Heart right ventricle (tissue), 16 donors: ENCODE measurements around the gene WWOX. TPM values are rescaled to one million over a fixed set of nuclear protein-coding genes. Genes with fewer than 3 reads are reported as not detected.

ENCODE experiments used
- ATAC-seq, 8 donors: fragments of 200-7000 bp; cut with Tn5 transposase; one replicate each; pipeline ENCODE4 v1.9.1; 2020; ENCODE audit warnings: mild to moderate bottlenecking in 8 of 8, moderate library complexity in 8 of 8, moderate number of reproducible peaks in 1 of 8
- DNase-seq, 2 donors: peaks; one replicate each; pipeline ENCODE4 v3.0.0-alpha.2; 2020
- H3K27ac ChIP-seq, 10 donors: fragments of 200-600 bp; sonication (generic) in 2 of 10; one replicate each; pipeline versions ENCODE4 v1.5.0 to v1.8.0; 2020 to 2022; ENCODE audit warnings: mild to moderate bottlenecking in 3 of 10
- H3K27me3 ChIP-seq, 7 donors: fragments of 200-600 bp; one replicate each; pipeline ENCODE4 v1.8.0; 2021 to 2022; ENCODE audit warnings: mild to moderate bottlenecking in 2 of 7
- H3K36me3 ChIP-seq, 9 donors: fragments of 200-600 bp; sonication (generic) in 1 of 9; one replicate each; pipeline versions ENCODE4 v1.5.0 to v1.8.0; 2020 to 2022; ENCODE audit warnings: mild to moderate bottlenecking in 2 of 9
- H3K4me1 ChIP-seq, 9 donors: fragments of 200-600 bp; sonication (generic) in 1 of 9; one replicate each; pipeline versions ENCODE4 v1.5.0 to v1.8.0; 2020 to 2022; ENCODE audit warnings: mild to moderate bottlenecking in 4 of 9
- H3K4me3 ChIP-seq, 10 donors: fragments of 200-600 bp; sonication (generic) in 2 of 10; one replicate each; pipeline versions ENCODE4 v1.5.0 to v1.8.0; 2020 to 2022; ENCODE audit warnings: mild to moderate bottlenecking in 7 of 10, moderate library complexity in 2 of 10
- H3K9me3 ChIP-seq, 11 donors: fragments of 200-600 bp in 10 of 11; sonication (generic) in 2 of 11; one replicate each; pipeline versions ENCODE4 v1.5.0 to v1.8.0; 2013 to 2022; ENCODE audit warnings: mild to moderate bottlenecking in 2 of 11, control low read depth in 1 of 11, moderate library complexity in 1 of 11
- CTCF ChIP-seq, 9 donors: fragments of 200-600 bp; sonication (generic) in 2 of 9; IDR thresholded peaks; one replicate each; pipeline versions ENCODE4 v1.5.0 to v1.8.0; 2021 to 2022; ENCODE audit warnings: antibody characterized with exemption in 9 of 9, mild to moderate bottlenecking in 5 of 9, moderate library complexity in 1 of 9
- WGBS, 2 donors: extraction: QIAGEN DNeasy Blood & Tissue Kit; methylation state at CpG; one replicate each; pipeline ENCODE4 v1.1.7; 2013; ENCODE audit warnings: inconsistent platforms in 1 of 2; 5-methylcytosine and 5-hydroxymethylcytosine counted together
- intact Hi-C, 10 donors: fragments of 100-400 bp; cut with DNase I; formaldehyde crosslinking; loops; one replicate each; pipeline versions ENCODE4 v1.11.1 to v1.14.2; 2022
- polyA plus RNA-seq, 2 donors: library from polyadenylated mRNA; stranded (reverse); fragments of 200-250 nt; gene quantifications; one replicate each; pipeline ENCODE4 v1.2.3, GENCODE V29; 2013
- total RNA-seq, 10 donors: library from RNA; stranded (reverse); fragmentation: NEBNext Ultra II Directional in 3 of 10; extraction: Animal tissue kit (Norgen Biotek cat#: 25700) in 3 of 10; gene quantifications; one replicate each; pipeline versions ENCODE4 v1.2.1 to v1.2.4, GENCODE V29; 2021 to 2023
- donor health status: Arrhythmogenic right ventricular cardiomyopathy.
- donor health status: ischemic (EF 13 %, LVEDD 7.1; RV severe dilation, severe dysfunction).
- donor health status: healthy with polysubstance abuse.
- donor health status: DM: no; HTN: yes; CAD: no.
- donor health status: DM: no; HTN: no; CAD: no.
- donor health status: ischemic (EF 25% LVEDD 6.9; RV normal size, moderate dysfunction).
- donor health status: ischemic (EF 25% LVEDD 5.7; RV mildly dilated, moderate dysfunction).
- donor health status: healthy.
- donor health status: DM: yes; HTN: yes; CAD: no.
- donor health status: Ischemic cardiomyopathy.
- donor health status: ischemic (EF 35%, LVEDD 5.7; RV mildly dilated, moderate dysfunction).
- donor health status: nonischemic (EF 11% LVEDD 7.7; RV severe dilation, severe dysfunction).
- donor health status: DM: yes; HTN: yes; CAD: no.
- donor health status: PGD.
- donor health status: ischemic (EF 29% LVEDD 5.4; RV normal size, mild dysfunction).
- donor health status: nonischemic (EF 23%, LVEDD 6.1; RV moderate dilation, normal function).

Gene WWOX
- total and polyA plus RNA-seq, 12 donors: 4.9 to 15.0 (median 9.9) TPM

GRCh38 chr16:78256686-78257375, 157.4 kb downstream of the WWOX start:
- Histone ChIP-seq H3K9me3 (no peaks in the 10 kb centered on the region), H3K27me3 (no peaks in the 10 kb centered on the region), H3K4me3 (no peak overlapping the region), H3K4me1 (no peaks in the 10 kb centered on the region), H3K27ac (no peak overlapping the region), H3K36me3 (no peaks in the 10 kb centered on the region)
- no peak for TF ChIP-seq CTCF (IDR thresholded peaks at IDR 0.05)
- whole genome bisulfite sequencing, 2 donors: 93 to 95% methylated on average over 7 of the region's 7 CpGs
- DNase-seq: no peak
- intact Hi-C loops: no loop called here
- no peak for ATAC-seq

- no peaks in the 10 kb centered on the region for H3K9me3 ChIP-seq
- DNase-seq (no peak), ATAC-seq (no peak)
- H3K27ac ChIP-seq: no peak overlapping the region
- TF ChIP-seq CTCF (IDR thresholded peaks at IDR 0.05): no peak
- WGBS, 2 donors: 83 to 87% methylated on average over 8 of the region's 8 CpGs
- no peaks in the 10 kb centered on the region for H3K4me1 ChIP-seq
- no peak overlapping the region for H3K4me3 ChIP-seq
- H3K36me3 ChIP-seq: no peaks in the 10 kb centered on the region
- no peaks in the 10 kb centered on the region for H3K27me3 ChIP-seq
- intact Hi-C loops: no loop called here
Observed at GRCh38 chr16:78257376-78257728, 157.9 kb downstream of the WWOX start.

- Histone ChIP-seq H3K27me3 (no peaks in the 10 kb centered on the region), H3K36me3 (no peaks in the 10 kb centered on the region), H3K27ac (no peak overlapping the region), H3K4me3 (no peak overlapping the region), H3K9me3 (no peaks in the 10 kb centered on the region), H3K4me1 (no peaks in the 10 kb centered on the region)
- DNase-seq: no peak
- intact Hi-C loops: no loop called here
- ATAC-seq: peak in 1 of 8 donors; percentile 58
- 63 to 69% methylated on average over 9 of the region's 9 CpGs for WGBS, 2 donors
- no peak for TF ChIP-seq CTCF (IDR thresholded peaks at IDR 0.05)
Observed at GRCh38 chr16:78258375-78259065, 159.1 kb downstream of the WWOX start.

GRCh38 chr16:78259873-78260272, 160.4 kb downstream of the WWOX start:
- 52 to 81% methylated on average over 5 of the region's 5 CpGs for WGBS, 2 donors
- DNase-seq (no peak), ATAC-seq (no peak)
- Histone ChIP-seq H3K9me3 (peaks cover 0 to 9% (median 0%) of the 10 kb centered on the region in 11 donors), H3K36me3 (no peaks in the 10 kb centered on the region), H3K27ac (no peak overlapping the region), H3K4me1 (no peaks in the 10 kb centered on the region), H3K27me3 (no peaks in the 10 kb centered on the region), H3K4me3 (no peak overlapping the region)
- intact Hi-C loops: no loop called here
- no peak for TF ChIP-seq CTCF (IDR thresholded peaks at IDR 0.05)
